RWPE1 (cell line): ENCODE measurements around the gene UBE2O.

ENCODE experiments used
- CTCF ChIA-PET: fragments of 350-600 bp; sonication (Branson Sonifier 250); formaldehyde crosslinking; extraction: SDS; loops from one replicate; lab custom pipeline; 2021; lab: Yijun Ruan, JAX
- POLR2A ChIA-PET: fragments of 400-600 bp; formaldehyde crosslinking; extraction: SDS; loops from one replicate; lab custom pipeline; 2020; ENCODE audit warnings: antibody characterized with exemption; ENCODE audit not compliant: low non-redundant PET; lab: Yijun Ruan, JAX
- DNase-seq: peaks from one replicate; pipeline ENCODE4 v3.0.0; 2012; ENCODE audit warnings: low spot score
- H3K27ac ChIP-seq: fragments of 450-650 bp; 2 replicates; pipeline ENCODE4 v1.5.1; 2017
- CTCF ChIP-seq: fragments of 450-650 bp; conservative IDR thresholded peaks from 2 replicates; pipeline ENCODE4 v1.5.1; 2017; ENCODE audit warnings: low read depth, mild to moderate bottlenecking

UBE2O gene

GRCh38 chr17:76432712-76433336 is 20.1 kb downstream of the UBE2O start:
- POLR2A ChIA-PET, result no interaction called here
- CTCF ChIA-PET, result no interaction called here
- TF ChIP-seq CTCF, result 0 out of 2 replicates have a peak, but pooled peaks have one; percentile 30
- DNase-seq, result no peak
- H3K27ac ChIP-seq, result no peak overlapping the region

GRCh38 chr17:76432004-76432403 is 20.9 kb downstream of the UBE2O start:
- ChIA-PET CTCF (no interaction called here), POLR2A (no interaction called here)
- no peak for TF ChIP-seq CTCF
- H3K27ac ChIP-seq, result no peak overlapping the region
- no peak for DNase-seq

- ChIA-PET POLR2A (no interaction called here), CTCF (interaction anchor here (0.6 kb wide), 1 partner anchor 252 kb away, joined by 3 read pairs; no protein-coding TSS in a partner anchor)
- no peak for TF ChIP-seq CTCF
- H3K27ac ChIP-seq, result no peak overlapping the region; the same call in 1 of the 2 replicates
- no peak for DNase-seq
Observed at GRCh38 chr17:76431509-76431908, 21.4 kb downstream of the UBE2O start.

- POLR2A ChIA-PET, result no interaction called here
- no peak overlapping the region for H3K27ac ChIP-seq
- CTCF ChIA-PET, result interaction anchor here (0.5 kb wide), 2 partner anchors 236 to 469 kb away, joined by 3 read pairs; no protein-coding TSS in a partner anchor
- DNase-seq, result no peak
- no peak for TF ChIP-seq CTCF
Observed at GRCh38 chr17:76428511-76428910, 24.4 kb downstream of the UBE2O start.

- POLR2A ChIA-PET, result no interaction called here
- TF ChIP-seq CTCF, result no peak
- CTCF ChIA-PET, result interaction anchor here (0.5 to 1.1 kb wide), 4 partner anchors 14 to 468 kb away, joined by 3 to 4 read pairs (median 3); no protein-coding TSS in a partner anchor
- DNase-seq, result no peak
- H3K27ac ChIP-seq, result no peak overlapping the region
Observed at GRCh38 chr17:76427501-76428231, 25.3 kb downstream of the UBE2O start.

- ChIA-PET POLR2A (no interaction called here), CTCF (interaction anchor here (1.1 to 1.6 kb wide), 3 partner anchors 13 to 40 kb away, joined by 3 to 5 read pairs (median 4); no protein-coding TSS in a partner anchor)
- H3K27ac ChIP-seq, result no peak overlapping the region
- no peak for DNase-seq
- no peak for TF ChIP-seq CTCF
Observed at GRCh38 chr17:76426853-76427252, 26.1 kb downstream of the UBE2O start.
